ENCODE measurements around the gene EIF3C.
"Not testable (repeated sequence)": the region's sequence is repeated elsewhere in the genome, so short reads cannot be mapped to it uniquely, and the experiment has no call there.

DNA sequence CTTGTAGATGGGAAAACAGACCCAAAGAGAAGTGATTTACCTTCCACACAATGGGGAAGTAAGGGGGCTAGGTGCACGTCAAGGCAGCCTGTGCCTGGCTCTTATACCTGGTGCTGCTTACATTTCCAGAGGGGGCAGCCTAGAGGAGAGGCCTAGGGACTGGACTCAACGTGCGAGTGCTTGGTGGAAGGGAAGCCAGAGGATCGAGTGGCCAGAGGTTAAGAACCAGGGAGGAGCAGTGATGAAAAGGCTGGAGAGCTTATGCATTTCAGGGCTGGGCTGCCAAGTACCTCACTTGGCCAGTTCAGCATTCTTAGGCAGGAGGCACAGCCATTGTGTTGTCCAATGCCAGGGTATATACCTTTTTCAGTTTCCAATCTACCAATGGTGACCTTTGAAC lies 43.1 kb upstream of the EIF3C start:
- TF ChIP-seq POLR2A, POLR2AphosphoS5, EP300 (IDR thresholded peaks at IDR 0.05): not testable (repeated sequence)
- TF ChIP-seq, protein P1, sequence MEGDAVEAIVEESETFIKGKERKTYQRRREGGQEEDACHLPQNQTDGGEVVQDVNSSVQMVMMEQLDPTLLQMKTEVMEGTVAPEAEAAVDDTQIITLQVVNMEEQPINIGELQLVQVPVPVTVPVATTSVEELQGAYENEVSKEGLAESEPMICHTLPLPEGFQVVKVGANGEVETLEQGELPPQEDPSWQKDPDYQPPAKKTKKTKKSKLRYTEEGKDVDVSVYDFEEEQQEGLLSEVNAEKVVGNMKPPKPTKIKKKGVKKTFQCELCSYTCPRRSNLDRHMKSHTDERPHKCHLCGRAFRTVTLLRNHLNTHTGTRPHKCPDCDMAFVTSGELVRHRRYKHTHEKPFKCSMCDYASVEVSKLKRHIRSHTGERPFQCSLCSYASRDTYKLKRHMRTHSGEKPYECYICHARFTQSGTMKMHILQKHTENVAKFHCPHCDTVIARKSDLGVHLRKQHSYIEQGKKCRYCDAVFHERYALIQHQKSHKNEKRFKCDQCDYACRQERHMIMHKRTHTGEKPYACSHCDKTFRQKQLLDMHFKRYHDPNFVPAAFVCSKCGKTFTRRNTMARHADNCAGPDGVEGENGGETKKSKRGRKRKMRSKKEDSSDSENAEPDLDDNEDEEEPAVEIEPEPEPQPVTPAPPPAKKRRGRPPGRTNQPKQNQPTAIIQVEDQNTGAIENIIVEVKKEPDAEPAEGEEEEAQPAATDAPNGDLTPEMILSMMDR (IDR thresholded peaks at IDR 0.05), result not testable (repeated sequence)
